Measurements from ENCODE around the gene CTNNA3.

CTNNA3 gene

GRCh38 chr10:66813122-66813521 lies 882.9 kb downstream of the CTNNA3 start:
- H2AFZ ChIP-seq (ENCODE audit: low read length), result no peak overlapping the region
- H4K20me1 ChIP-seq (ENCODE audit: insufficient read depth, low read length, poor library complexity, severe bottlenecking), result no peaks in the 10 kb centered on the region
- H3K36me3 ChIP-seq (ENCODE audit: insufficient read depth, low read length), result no peaks in the 10 kb centered on the region
- no peak for TF ChIP-seq EZH2phosphoT487 (IDR thresholded peaks at IDR 0.05; ENCODE audit: borderline replicate concordance)
- TF ChIP-seq CTCF (conservative IDR thresholded peaks at IDR 0.05; ENCODE audit: low read length), result no peak
- no peak overlapping the region for H3K4me3 ChIP-seq (ENCODE audit: low read length, poor library complexity, severe bottlenecking)
- no peaks in the 10 kb centered on the region for H3K27me3 ChIP-seq (ENCODE audit: insufficient read depth, low read length, poor library complexity, severe bottlenecking)
- no peaks in the 10 kb centered on the region for H3K9me2 ChIP-seq (replicated peaks; ENCODE audit: low read depth, low read length)
- H3K9ac ChIP-seq (ENCODE audit: low read depth, low read length, poor library complexity, severe bottlenecking), result no peak overlapping the region
- H3K4me2 ChIP-seq (ENCODE audit: low read depth, low read length, poor library complexity, severe bottlenecking), result no peak overlapping the region
- no peaks in the 10 kb centered on the region for H3F3A ChIP-seq (ENCODE audit: low read depth)
- no peaks in the 10 kb centered on the region for H3K79me2 ChIP-seq (ENCODE audit: insufficient read depth, low read length)
- no peaks in the 10 kb centered on the region for H3K9me3 ChIP-seq (ENCODE audit: insufficient read depth, low read depth, low read length)
- H3K4me1 ChIP-seq (ENCODE audit: insufficient read depth, low read length, poor library complexity, severe bottlenecking), result no peaks in the 10 kb centered on the region

- no peaks in the 10 kb centered on the region for H3K27me3 ChIP-seq (ENCODE audit: insufficient read depth, low read length, poor library complexity, severe bottlenecking)
- H3K9me2 ChIP-seq (replicated peaks; ENCODE audit: low read depth, low read length), result no peaks in the 10 kb centered on the region
- no peak overlapping the region for H3K9ac ChIP-seq (ENCODE audit: low read depth, low read length, poor library complexity, severe bottlenecking)
- no peak overlapping the region for H3K4me3 ChIP-seq (ENCODE audit: low read length, poor library complexity, severe bottlenecking)
- no peaks in the 10 kb centered on the region for H3K79me2 ChIP-seq (ENCODE audit: insufficient read depth, low read length)
- no peaks in the 10 kb centered on the region for H4K20me1 ChIP-seq (ENCODE audit: insufficient read depth, low read length, poor library complexity, severe bottlenecking)
- no peaks in the 10 kb centered on the region for H3F3A ChIP-seq (ENCODE audit: low read depth)
- no peaks in the 10 kb centered on the region for H3K36me3 ChIP-seq (ENCODE audit: insufficient read depth, low read length)
- no peak overlapping the region for H3K4me2 ChIP-seq (ENCODE audit: low read depth, low read length, poor library complexity, severe bottlenecking)
- TF ChIP-seq CTCF (conservative IDR thresholded peaks at IDR 0.05; ENCODE audit: low read length), result no peak
- no peak for TF ChIP-seq EZH2phosphoT487 (IDR thresholded peaks at IDR 0.05; ENCODE audit: borderline replicate concordance)
- no peaks in the 10 kb centered on the region for H3K4me1 ChIP-seq (ENCODE audit: insufficient read depth, low read length, poor library complexity, severe bottlenecking)
- H2AFZ ChIP-seq (ENCODE audit: low read length), result no peak overlapping the region
- no peaks in the 10 kb centered on the region for H3K9me3 ChIP-seq (ENCODE audit: insufficient read depth, low read depth, low read length)
These were observed 884.8 kb downstream of the CTNNA3 start for GRCh38 chr10:66811211-66811610.

- Histone ChIP-seq H3K4me2 (ENCODE audit: low read depth, low read length, poor library complexity, severe bottlenecking) (no peak overlapping the region), H4K20me1 (ENCODE audit: insufficient read depth, low read length, poor library complexity, severe bottlenecking) (no peaks in the 10 kb centered on the region), H3K9ac (ENCODE audit: low read depth, low read length, poor library complexity, severe bottlenecking) (no peak overlapping the region), H3K4me1 (ENCODE audit: insufficient read depth, low read length, poor library complexity, severe bottlenecking) (no peaks in the 10 kb centered on the region), H3K36me3 (ENCODE audit: insufficient read depth, low read length) (no peaks in the 10 kb centered on the region), H2AFZ (ENCODE audit: low read length) (no peak overlapping the region), H3K27me3 (ENCODE audit: insufficient read depth, low read length, poor library complexity, severe bottlenecking) (no peaks in the 10 kb centered on the region), H3K9me2 (replicated peaks; ENCODE audit: low read depth, low read length) (no peaks in the 10 kb centered on the region), H3F3A (ENCODE audit: low read depth) (no peaks in the 10 kb centered on the region), H3K79me2 (ENCODE audit: insufficient read depth, low read length) (no peaks in the 10 kb centered on the region), H3K9me3 (ENCODE audit: insufficient read depth, low read depth, low read length) (no peaks in the 10 kb centered on the region), H3K4me3 (ENCODE audit: low read length, poor library complexity, severe bottlenecking) (no peak overlapping the region)
- TF ChIP-seq EZH2phosphoT487 (IDR thresholded peaks at IDR 0.05; ENCODE audit: borderline replicate concordance) (no peak), CTCF (conservative IDR thresholded peaks at IDR 0.05; ENCODE audit: low read length) (no peak)
These were observed 886.6 kb downstream of the CTNNA3 start for GRCh38 chr10:66809402-66809801.
